OCI-LY1 (cell line): Measurements from ENCODE around the gene PMPCB.

Experiments used
- CTCF ChIP-seq: fragments of 200-600 bp; sonication (generic), shearing (Covaris generic); IDR thresholded peaks from 2 replicates; pipeline ENCODE4 v1.5.1; 2017; ENCODE audit warnings: mild to moderate bottlenecking, antibody characterized with exemption, low read length, moderate library complexity, mixed read lengths
- EZH2 ChIP-seq: fragments of 200-600 bp; sonication (generic), shearing (Covaris generic); IDR thresholded peaks from 2 replicates; pipeline ENCODE4 v1.8.0; 2017; ENCODE audit warnings: borderline replicate concordance, mixed run types, mild to moderate bottlenecking, antibody characterized with exemption, low read length, moderate library complexity, mixed read lengths

GRCh38 chr7:103307503-103308231 is 10.4 kb downstream of the PMPCB start:
- TF ChIP-seq CTCF, result no peak
- no peak for TF ChIP-seq EZH2
